ACC112 (cell line): ENCODE data around the gene FURIN.
"Not testable (repeated sequence)": the region's sequence is repeated elsewhere in the genome, so short reads cannot be mapped to it uniquely, and the experiment has no call there.

ENCODE experiments used
- H2AFZ ChIP-seq: fragments of 200-600 bp; sonication (generic); one replicate; pipeline ENCODE4 v1.6.0; 2017; ENCODE audit warnings: antibody characterized with exemption, low read length; ENCODE audit not compliant: unreplicated experiment
- H3K27ac ChIP-seq: fragments of 200-600 bp; sonication (generic); 2 replicates; pipeline ENCODE4 v1.5.1; 2014; ENCODE audit warnings: low read depth, mild to moderate bottlenecking, antibody characterized with exemption, low read length, moderate library complexity
- H3K27me3 ChIP-seq: fragments of 200-600 bp; sonication (generic); 2 replicates; pipeline ENCODE4 v1.6.1; 2014; ENCODE audit warnings: mild to moderate bottlenecking, antibody characterized with exemption, low read length, moderate library complexity, mixed read lengths; ENCODE audit not compliant: insufficient read depth
- H3K36me3 ChIP-seq: fragments of 200-600 bp; sonication (generic); 2 replicates; pipeline ENCODE4 v1.6.1; 2016; ENCODE audit warnings: mild to moderate bottlenecking, antibody characterized with exemption, low read length, moderate library complexity, mixed read lengths; ENCODE audit not compliant: insufficient read depth
- H3K4me1 ChIP-seq: fragments of 200-600 bp; sonication (generic); one replicate; pipeline ENCODE4 v1.6.1; 2016; ENCODE audit warnings: low read length, mixed read lengths; ENCODE audit not compliant: insufficient read depth, unreplicated experiment, control insufficient read depth
- H3K4me3 ChIP-seq: fragments of 200-600 bp; sonication (generic); 2 replicates; pipeline ENCODE4 v1.5.1; 2014; ENCODE audit warnings: mild to moderate bottlenecking, low read depth, low read length
- H3K79me2 ChIP-seq: fragments of 200-600 bp; sonication (generic); one replicate; pipeline ENCODE4 v1.6.0; 2016; ENCODE audit warnings: low read length; ENCODE audit not compliant: control insufficient read depth, unreplicated experiment, insufficient read depth

The FURIN gene

DNA sequence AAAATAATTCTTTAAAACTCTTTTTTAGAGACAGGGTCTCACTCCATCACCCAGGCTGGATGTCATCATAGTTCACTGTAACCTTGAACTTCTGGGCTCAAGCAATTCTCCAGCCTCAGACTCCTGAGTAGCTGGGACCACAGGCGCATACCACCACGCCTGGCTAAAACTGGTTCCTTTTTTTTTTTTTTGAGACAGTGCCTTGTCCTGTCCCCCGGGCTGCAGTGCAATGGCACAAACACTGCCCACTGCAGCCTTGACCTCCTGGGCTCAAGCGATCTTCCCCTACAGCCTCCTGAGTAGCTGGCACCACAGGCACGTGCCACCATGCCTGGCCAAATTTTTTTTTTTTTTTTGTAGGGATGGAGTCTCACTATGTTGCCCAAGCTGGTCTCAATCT lies 23.7 kb upstream of the FURIN start:
- Histone ChIP-seq H2AFZ (peak overlapping the region; percentile 28), H3K27ac (0 out of 2 replicates have a peak overlapping the region, but pooled peaks have one; percentile 4), H3K79me2 (no peaks in the 10 kb centered on the region), H3K4me3 (no peak overlapping the region), H3K27me3 (no peaks in the 10 kb centered on the region), H3K36me3 (no peaks in the 10 kb centered on the region), H3K4me1 (peaks cover 11% of the 10 kb centered on the region)

DNA sequence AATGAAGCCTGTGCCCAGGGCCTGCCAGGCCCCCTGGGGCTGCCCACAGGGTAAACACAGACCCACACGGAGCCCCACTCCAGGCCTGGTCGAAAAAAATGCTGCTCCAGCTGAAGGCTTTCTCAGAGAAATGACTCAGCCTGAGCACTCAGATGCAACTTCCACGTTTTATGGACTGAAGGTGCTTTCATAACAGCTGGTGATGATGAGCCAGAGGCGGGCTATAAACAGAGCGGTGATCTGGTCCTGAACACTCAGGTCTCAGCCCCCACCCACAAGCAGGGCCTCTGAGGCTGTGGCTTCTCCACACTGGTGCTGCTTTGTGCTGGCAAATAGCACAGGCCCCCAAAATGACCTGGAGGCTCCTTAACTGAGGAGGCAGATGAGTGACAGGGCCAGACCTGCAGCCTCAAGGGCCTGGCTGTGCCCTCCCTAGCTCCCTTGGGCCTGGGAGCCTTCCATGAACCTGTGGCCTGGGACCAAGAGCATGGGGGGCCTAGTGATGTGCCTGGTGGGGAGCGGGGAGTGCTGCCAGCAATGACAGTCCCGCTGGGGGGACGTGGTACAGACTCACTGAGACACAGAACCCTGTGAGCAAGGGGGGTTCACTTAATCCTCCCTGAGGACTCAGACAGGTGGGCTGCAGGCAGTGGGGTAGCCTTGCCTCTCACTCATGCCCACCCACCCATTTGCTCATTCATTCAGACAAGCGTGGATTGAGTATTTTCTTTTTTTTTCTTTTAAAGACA lies 23.0 kb upstream of the FURIN start:
- no peaks in the 10 kb centered on the region for H3K27me3 ChIP-seq
- H3K4me3 ChIP-seq, result no peak overlapping the region
- no peaks in the 10 kb centered on the region for H3K79me2 ChIP-seq
- peaks cover 11% of the 10 kb centered on the region for H3K4me1 ChIP-seq
- peak overlapping the region; percentile 28 for H2AFZ ChIP-seq
- H3K27ac ChIP-seq, result peak overlapping the region; percentile 9; the same call in 1 of the 2 replicates
- no peaks in the 10 kb centered on the region for H3K36me3 ChIP-seq

DNA sequence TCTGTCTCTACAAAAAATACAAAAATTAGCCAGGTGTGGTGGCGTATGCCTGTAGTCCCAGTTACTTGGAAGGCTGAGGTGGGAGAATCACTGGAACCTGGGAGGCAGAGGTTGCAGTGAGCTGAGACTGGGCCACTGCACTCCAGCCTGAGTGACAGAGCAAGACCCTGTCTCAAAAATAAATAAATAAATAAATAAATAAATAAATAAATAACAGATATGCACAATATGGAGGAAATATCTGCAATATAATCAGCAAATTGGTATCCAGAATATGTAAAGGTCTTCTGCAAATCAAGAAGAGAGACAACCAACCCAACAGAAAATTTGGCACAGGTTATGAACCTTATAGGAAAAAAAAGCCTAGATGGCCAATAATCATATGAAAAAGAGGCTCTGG lies 19.0 kb upstream of the FURIN start:
- not testable (repeated sequence) for H3K27me3 ChIP-seq, H3K79me2 ChIP-seq
- peaks cover 23% of the 10 kb centered on the region for H3K4me1 ChIP-seq

GRCh38 chr15:90851114-90851513 lies 17.3 kb upstream of the FURIN start:
- H3K27me3 ChIP-seq, result no peaks in the 10 kb centered on the region
- H3K27ac ChIP-seq, result no peak overlapping the region
- H3K36me3 ChIP-seq, result no peaks in the 10 kb centered on the region
- no peak overlapping the region for H3K4me3 ChIP-seq
- H2AFZ ChIP-seq, result no peak overlapping the region
- H3K79me2 ChIP-seq, result no peaks in the 10 kb centered on the region
- peaks cover 12% of the 10 kb centered on the region for H3K4me1 ChIP-seq

More for the DNA sequence above, 19.0 kb upstream of the FURIN start:
- H3K36me3 ChIP-seq, H3K4me3 ChIP-seq, H3K27ac ChIP-seq, H2AFZ ChIP-seq: not testable (repeated sequence)

DNA sequence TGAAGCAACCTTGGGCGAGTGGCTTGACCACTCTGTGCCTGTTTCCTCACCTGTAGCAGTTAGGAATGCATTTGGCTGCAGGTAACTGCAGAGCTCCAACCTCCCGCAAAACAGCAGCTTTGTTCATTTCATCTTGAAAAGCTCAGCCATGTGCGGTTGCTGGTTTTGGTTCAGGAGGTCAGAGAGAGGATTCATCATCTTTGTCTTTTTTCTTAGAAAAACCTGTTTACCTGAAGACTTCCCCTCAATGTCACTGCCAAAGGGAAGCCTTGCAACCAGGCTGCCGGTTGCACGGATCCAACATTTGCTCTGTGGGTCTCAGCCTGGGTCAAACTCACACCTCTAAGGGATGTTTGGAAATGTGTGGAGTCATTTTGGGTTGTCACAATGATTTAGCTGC lies 16.4 kb upstream of the FURIN start:
- H3K27ac ChIP-seq, result no peak overlapping the region
- no peak overlapping the region for H2AFZ ChIP-seq
- H3K4me3 ChIP-seq, result no peak overlapping the region
- no peaks in the 10 kb centered on the region for H3K27me3 ChIP-seq
- no peaks in the 10 kb centered on the region for H3K79me2 ChIP-seq
- no peaks in the 10 kb centered on the region for H3K36me3 ChIP-seq
- H3K4me1 ChIP-seq, result peaks cover 12% of the 10 kb centered on the region

DNA sequence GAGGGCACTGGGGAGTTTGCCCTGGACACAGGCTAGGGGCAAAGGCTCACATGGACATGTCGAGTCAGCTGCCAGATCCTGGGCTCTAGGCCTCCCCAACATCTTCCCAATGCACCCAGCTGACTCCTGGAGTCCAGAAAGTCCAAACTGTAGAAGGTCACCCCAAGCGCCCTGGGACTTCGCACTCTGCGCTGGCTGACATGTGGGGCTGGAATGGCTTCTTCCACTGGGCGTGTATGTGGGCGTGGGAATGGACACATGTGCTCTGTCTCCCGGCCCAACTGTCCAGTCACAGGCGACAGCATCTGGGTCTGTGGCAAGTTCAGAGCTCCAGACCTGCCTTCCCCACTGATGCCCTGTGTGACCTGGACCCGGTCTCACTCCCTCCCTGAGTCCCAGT lies 13.2 kb upstream of the FURIN start:
- Histone ChIP-seq H3K79me2 (no peaks in the 10 kb centered on the region), H3K36me3 (no peaks in the 10 kb centered on the region), H2AFZ (no peak overlapping the region), H3K27ac (no peak overlapping the region), H3K4me1 (peaks cover 20% of the 10 kb centered on the region), H3K27me3 (no peaks in the 10 kb centered on the region), H3K4me3 (no peak overlapping the region)

DNA sequence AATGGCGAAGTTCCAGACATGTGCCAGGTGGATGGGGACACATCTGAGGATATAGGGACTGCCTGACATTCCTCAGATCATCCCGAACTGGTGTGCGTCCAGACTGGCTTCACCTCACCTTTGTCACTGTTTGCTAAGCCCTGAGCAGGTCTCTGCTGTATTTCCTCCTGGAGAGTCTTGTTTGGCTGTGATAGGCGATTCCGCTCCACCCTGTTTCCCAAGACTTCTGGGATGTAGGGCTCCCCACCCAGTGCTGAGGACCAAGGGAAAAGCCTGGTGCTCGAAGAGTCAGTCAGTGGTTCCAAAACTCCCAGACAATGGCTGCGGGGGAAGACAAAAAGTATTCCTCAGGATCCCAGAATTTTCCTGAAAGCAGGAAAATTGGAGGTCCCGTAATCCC lies 11.1 kb upstream of the FURIN start:
- Histone ChIP-seq H3K4me1 (peaks cover 15% of the 10 kb centered on the region), H3K27ac (no peak overlapping the region), H2AFZ (no peak overlapping the region), H3K27me3 (no peaks in the 10 kb centered on the region), H3K4me3 (no peak overlapping the region), H3K79me2 (no peaks in the 10 kb centered on the region), H3K36me3 (no peaks in the 10 kb centered on the region)

- Histone ChIP-seq H3K27ac (no peak overlapping the region), H3K4me3 (no peak overlapping the region), H3K36me3 (no peaks in the 10 kb centered on the region), H2AFZ (no peak overlapping the region), H3K79me2 (no peaks in the 10 kb centered on the region), H3K4me1 (peaks cover 8% of the 10 kb centered on the region), H3K27me3 (no peaks in the 10 kb centered on the region)
These were observed 10.4 kb upstream of the FURIN start for GRCh38 chr15:90857883-90858443.

- H2AFZ ChIP-seq, result peak overlapping the region; percentile 64
- no peak overlapping the region for H3K27ac ChIP-seq
- no peaks in the 10 kb centered on the region for H3K27me3 ChIP-seq
- H3K4me1 ChIP-seq, result peaks cover 14% of the 10 kb centered on the region
- no peaks in the 10 kb centered on the region for H3K36me3 ChIP-seq
- H3K79me2 ChIP-seq, result no peaks in the 10 kb centered on the region
- H3K4me3 ChIP-seq, result no peak overlapping the region
These were observed 8.9 kb upstream of the FURIN start for GRCh38 chr15:90859234-90860131.

GRCh38 chr15:90860450-90860849 lies 7.9 kb upstream of the FURIN start:
- H3K4me3 ChIP-seq, result no peak overlapping the region

More at GRCh38 chr15:90860450-90860849, 7.9 kb upstream of the FURIN start:
- peaks cover 14% of the 10 kb centered on the region for H3K4me1 ChIP-seq
- no peak overlapping the region for H3K27ac ChIP-seq
- no peaks in the 10 kb centered on the region for H3K27me3 ChIP-seq
- no peak overlapping the region for H2AFZ ChIP-seq
- H3K79me2 ChIP-seq, result no peaks in the 10 kb centered on the region
- H3K36me3 ChIP-seq, result no peaks in the 10 kb centered on the region
